GM23338 (cell line): Measurements from ENCODE around the gene PXMP2. TPM values are rescaled to one million over a fixed set of nuclear protein-coding genes. Genes with fewer than 3 reads are reported as not detected.
A peak's percentile ranks its signal among the peaks of the same experiment; 100 is the strongest.

ENCODE experiments used
- ATAC-seq: fragments of 200-7000 bp; cut with Tn5 transposase; 3 replicates; pipeline ENCODE4 v1.9.1; 2020
- DNase-seq: peaks from one replicate; pipeline ENCODE4 v3.0.0-alpha.2; 2015; ENCODE audit warnings: low spot score
- H2AFZ ChIP-seq: fragments of 200-600 bp; sonication (generic); 2 replicates; pipeline ENCODE4 v1.8.0; 2016; ENCODE audit warnings: antibody characterized with exemption, mild to moderate bottlenecking, moderate library complexity
- H3F3A ChIP-seq: fragments of 200-600 bp; sonication (generic); replicated peaks from 2 replicates; pipeline ENCODE4 v1.8.0; 2017; ENCODE audit warnings: antibody characterized with exemption, mixed run types, low read depth
- H3K27ac ChIP-seq: fragments of 200-600 bp; sonication (generic); 2 replicates; pipeline ENCODE4 v1.6.1; 2016; ENCODE audit warnings: low read depth
- H3K27me3 ChIP-seq: fragments of 200-600 bp; sonication (generic); 2 replicates; pipeline ENCODE4 v1.8.0; 2016; ENCODE audit warnings: mild to moderate bottlenecking, mixed run types, moderate library complexity; ENCODE audit not compliant: insufficient read depth
- H3K36me3 ChIP-seq: fragments of 200-600 bp; sonication (generic); 2 replicates; pipeline ENCODE4 v1.8.0; 2016; ENCODE audit warnings: mild to moderate bottlenecking; ENCODE audit not compliant: insufficient read depth
- H3K4me1 ChIP-seq: fragments of 200-600 bp; sonication (generic); 2 replicates; pipeline ENCODE4 v1.8.0; 2016; ENCODE audit warnings: mild to moderate bottlenecking, moderate library complexity; ENCODE audit not compliant: insufficient read depth
- H3K4me2 ChIP-seq: fragments of 200-600 bp; sonication (generic); 2 replicates; pipeline ENCODE4 v1.7.1; 2017; ENCODE audit warnings: mixed run types
- H3K4me3 ChIP-seq: fragments of 200-600 bp; sonication (generic); 2 replicates; pipeline ENCODE4 v1.6.1; 2016; ENCODE audit warnings: mixed run types
- H3K79me2 ChIP-seq: fragments of 200-600 bp; sonication (generic); replicated peaks from 2 replicates; pipeline ENCODE4 v1.8.0; 2017; ENCODE audit warnings: mild to moderate bottlenecking; ENCODE audit not compliant: insufficient read depth
- H3K9me2 ChIP-seq: fragments of 200-600 bp; sonication (generic); 2 replicates; pipeline ENCODE4 v1.8.0; 2017; ENCODE audit not compliant: insufficient read depth
- H4K20me1 ChIP-seq: fragments of 200-600 bp; sonication (generic); replicated peaks from 2 replicates; pipeline ENCODE4 v1.8.0; 2017; ENCODE audit warnings: mild to moderate bottlenecking; ENCODE audit not compliant: insufficient read depth
- H3K27ac Mint-ChIP-seq: 2 replicates; pipeline ENCODE4 v1.8.0; 2020; ENCODE audit warnings: inconsistent platforms, mild to moderate bottlenecking, moderate library complexity, mixed read lengths
- H3K27me3 Mint-ChIP-seq: 3 replicates; pipeline ENCODE4 v1.8.0; 2022; ENCODE audit warnings: low read depth, mild to moderate bottlenecking, moderate library complexity, mixed read lengths, inconsistent platforms; ENCODE audit not compliant: insufficient read depth, poor library complexity
- H3K36me3 Mint-ChIP-seq: 3 replicates; pipeline ENCODE4 v1.8.0; 2021; ENCODE audit warnings: low read depth, mild to moderate bottlenecking, inconsistent platforms, moderate library complexity, mixed read lengths
- H3K4me1 Mint-ChIP-seq: 3 replicates; pipeline ENCODE4 v1.8.0; 2020; ENCODE audit warnings: mild to moderate bottlenecking, inconsistent platforms, mixed read lengths
- H3K4me3 Mint-ChIP-seq: 3 replicates; pipeline ENCODE4 v1.8.0; 2021; ENCODE audit warnings: moderate library complexity, mild to moderate bottlenecking, inconsistent platforms, mixed read lengths
- H3K9me3 Mint-ChIP-seq: 3 replicates; pipeline ENCODE4 v1.8.0; 2020; ENCODE audit warnings: moderate library complexity, mild to moderate bottlenecking, inconsistent platforms, mixed read lengths
- CREB1 ChIP-seq: fragments of 250-450 bp; sonication (Bioruptor Pico); IDR thresholded peaks from 2 replicates; pipeline ENCODE4 v1.5.0; 2020; ENCODE audit warnings: low read depth, mild to moderate bottlenecking, moderate library complexity
- ETS1 ChIP-seq: IDR thresholded peaks from 2 replicates; pipeline ENCODE4 v1.6.1; 2016; ENCODE audit warnings: antibody characterized with exemption
- EZH2 ChIP-seq: fragments of 200-600 bp; sonication (generic); IDR thresholded peaks from one replicate; pipeline ENCODE4 v1.8.0; 2017; ENCODE audit warnings: antibody characterized with exemption, mild to moderate bottlenecking, low read depth; ENCODE audit not compliant: unreplicated experiment
- EZH2phosphoT487 ChIP-seq: fragments of 200-600 bp; sonication (generic); IDR thresholded peaks from one replicate; pipeline ENCODE4 v1.8.1; 2018; ENCODE audit warnings: antibody characterized with exemption; ENCODE audit not compliant: unreplicated experiment
- JUNB ChIP-seq: IDR thresholded peaks from one replicate; pipeline ENCODE4 v1.6.1; 2016; ENCODE audit warnings: antibody characterized with exemption; ENCODE audit not compliant: unreplicated experiment
- NANOG ChIP-seq: IDR thresholded peaks from 2 replicates; pipeline ENCODE4 v1.6.1; 2016; ENCODE audit warnings: antibody characterized with exemption, borderline replicate concordance
- POLR2AphosphoS5 ChIP-seq: IDR thresholded peaks from 2 replicates; pipeline ENCODE4 v1.6.1; 2016; ENCODE audit warnings: antibody characterized with exemption, low read depth
- REST ChIP-seq: IDR thresholded peaks from one replicate; pipeline ENCODE4 v1.6.1; 2018; ENCODE audit warnings: antibody characterized with exemption; ENCODE audit not compliant: unreplicated experiment
- STAT1 ChIP-seq: IDR thresholded peaks from one replicate; pipeline ENCODE4 v1.6.1; 2016; ENCODE audit warnings: antibody characterized with exemption; ENCODE audit not compliant: unreplicated experiment
- ZNF114 ChIP-seq: fragments of 250-450 bp; sonication (Bioruptor Pico); IDR thresholded peaks from 2 replicates; pipeline ENCODE4 v1.5.0; 2020; ENCODE audit warnings: mild to moderate bottlenecking, moderate library complexity
- ZNF331 ChIP-seq: fragments of 250-450 bp; sonication (Bioruptor Pico); IDR thresholded peaks from 2 replicates; pipeline ENCODE4 v1.5.0; 2020; ENCODE audit warnings: low read depth, mild to moderate bottlenecking, moderate library complexity
- polyA plus RNA-seq: library from polyadenylated mRNA; unstranded; fragments of >200 nt; fragmentation: Nextera tagmentation; extraction: Ambion mirVana; gene quantifications from 2 replicates; pipeline ENCODE4 v1.2.1, GENCODE V29; 2016
- total RNA-seq: library from RNA; depleted of rRNA; stranded (reverse); fragments of >200 nt; shearing (Covaris generic); gene quantifications from 2 replicates; pipeline ENCODE4 v1.2.3, GENCODE V29; 2014
- TF ChIP-seq, protein P1 (sequence below), 2 experiments: fragments of 200-600 bp in 1 of 2; sonication (generic) in 1 of 2; conservative IDR thresholded peaks; 2 replicates each; pipeline versions ENCODE4 v1.5.1 to v1.6.1; 2016 to 2017; ENCODE audit warnings: antibody characterized with exemption in 2 of 2, low read depth in 2 of 2, mild to moderate bottlenecking in 2 of 2, moderate library complexity in 1 of 2
- TF ChIP-seq, protein P2 (sequence below): fragments of 250-450 bp; sonication (Bioruptor Pico); IDR thresholded peaks from 2 replicates; pipeline ENCODE4 v1.5.0; 2020; ENCODE audit warnings: mild to moderate bottlenecking, moderate library complexity

Gene PXMP2
- total and polyA plus RNA-seq, 2 experiments from 2014 or later = 17.3 to 19.7 TPM

DNA sequence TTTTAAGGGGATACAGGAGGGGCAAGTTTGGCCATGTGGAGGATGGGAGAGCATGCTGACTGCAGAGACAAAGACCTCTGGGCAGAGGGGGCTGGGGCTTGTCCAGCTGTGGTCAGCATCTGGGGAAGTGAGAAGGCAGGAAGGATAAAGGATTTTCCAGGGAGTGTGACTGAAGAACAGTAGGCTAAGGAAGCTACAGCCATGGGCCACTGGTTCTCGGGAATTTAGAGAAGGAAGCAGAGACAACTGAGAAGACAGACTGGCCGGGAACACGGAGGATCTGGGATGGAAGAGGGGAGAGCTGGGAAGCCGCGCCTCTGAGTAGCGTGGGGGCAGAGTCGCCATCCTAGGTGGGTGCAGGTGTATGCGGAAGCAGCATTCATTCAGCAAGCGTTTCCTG is 16.3 kb downstream of the PXMP2 start:
- ATAC-seq (no peak), DNase-seq (no peak)
- peaks cover 14% of the 10 kb centered on the region for H3K27me3 Mint-ChIP-seq
- H2AFZ ChIP-seq = no peak overlapping the region
- H3K4me1 ChIP-seq = no peaks in the 10 kb centered on the region
- H3K27me3 ChIP-seq = no peaks in the 10 kb centered on the region
- H4K20me1 ChIP-seq = no peaks in the 10 kb centered on the region; the same call in none of the 2 replicates
- no peak overlapping the region for H3K4me3 ChIP-seq
- peaks cover 38% of the 10 kb centered on the region for H3K36me3 Mint-ChIP-seq
- no peaks in the 10 kb centered on the region for H3K36me3 ChIP-seq
- peaks cover 13% of the 10 kb centered on the region for H3K4me1 Mint-ChIP-seq
- H3K27ac ChIP-seq = peak overlapping the region; percentile 50; the same call in 1 of the 2 replicates
- H3K79me2 ChIP-seq = no peaks in the 10 kb centered on the region
- peaks cover 8% of the 10 kb centered on the region; the same call in 1 of the 2 replicates for H3F3A ChIP-seq
- H3K9me2 ChIP-seq = no peaks in the 10 kb centered on the region
- no peak for TF ChIP-seq POLR2AphosphoS5
- TF ChIP-seq ETS1 = no peak
- TF ChIP-seq STAT1 = no peak
- no peak for TF ChIP-seq ZNF114 (CRISPR knock-in tag)
- no peak for TF ChIP-seq ZNF331 (CRISPR knock-in tag)
- no peak for TF ChIP-seq CREB1 (CRISPR knock-in tag)
- TF ChIP-seq, protein P1, sequence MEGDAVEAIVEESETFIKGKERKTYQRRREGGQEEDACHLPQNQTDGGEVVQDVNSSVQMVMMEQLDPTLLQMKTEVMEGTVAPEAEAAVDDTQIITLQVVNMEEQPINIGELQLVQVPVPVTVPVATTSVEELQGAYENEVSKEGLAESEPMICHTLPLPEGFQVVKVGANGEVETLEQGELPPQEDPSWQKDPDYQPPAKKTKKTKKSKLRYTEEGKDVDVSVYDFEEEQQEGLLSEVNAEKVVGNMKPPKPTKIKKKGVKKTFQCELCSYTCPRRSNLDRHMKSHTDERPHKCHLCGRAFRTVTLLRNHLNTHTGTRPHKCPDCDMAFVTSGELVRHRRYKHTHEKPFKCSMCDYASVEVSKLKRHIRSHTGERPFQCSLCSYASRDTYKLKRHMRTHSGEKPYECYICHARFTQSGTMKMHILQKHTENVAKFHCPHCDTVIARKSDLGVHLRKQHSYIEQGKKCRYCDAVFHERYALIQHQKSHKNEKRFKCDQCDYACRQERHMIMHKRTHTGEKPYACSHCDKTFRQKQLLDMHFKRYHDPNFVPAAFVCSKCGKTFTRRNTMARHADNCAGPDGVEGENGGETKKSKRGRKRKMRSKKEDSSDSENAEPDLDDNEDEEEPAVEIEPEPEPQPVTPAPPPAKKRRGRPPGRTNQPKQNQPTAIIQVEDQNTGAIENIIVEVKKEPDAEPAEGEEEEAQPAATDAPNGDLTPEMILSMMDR (conservative IDR thresholded peaks at IDR 0.05; ENCODE audit: low read depth in 2 of 2) = no peak
- TF ChIP-seq NANOG = no peak
- no peak for TF ChIP-seq EZH2
- TF ChIP-seq REST = no peak
- no peak for TF ChIP-seq EZH2phosphoT487
- TF ChIP-seq, protein P2, sequence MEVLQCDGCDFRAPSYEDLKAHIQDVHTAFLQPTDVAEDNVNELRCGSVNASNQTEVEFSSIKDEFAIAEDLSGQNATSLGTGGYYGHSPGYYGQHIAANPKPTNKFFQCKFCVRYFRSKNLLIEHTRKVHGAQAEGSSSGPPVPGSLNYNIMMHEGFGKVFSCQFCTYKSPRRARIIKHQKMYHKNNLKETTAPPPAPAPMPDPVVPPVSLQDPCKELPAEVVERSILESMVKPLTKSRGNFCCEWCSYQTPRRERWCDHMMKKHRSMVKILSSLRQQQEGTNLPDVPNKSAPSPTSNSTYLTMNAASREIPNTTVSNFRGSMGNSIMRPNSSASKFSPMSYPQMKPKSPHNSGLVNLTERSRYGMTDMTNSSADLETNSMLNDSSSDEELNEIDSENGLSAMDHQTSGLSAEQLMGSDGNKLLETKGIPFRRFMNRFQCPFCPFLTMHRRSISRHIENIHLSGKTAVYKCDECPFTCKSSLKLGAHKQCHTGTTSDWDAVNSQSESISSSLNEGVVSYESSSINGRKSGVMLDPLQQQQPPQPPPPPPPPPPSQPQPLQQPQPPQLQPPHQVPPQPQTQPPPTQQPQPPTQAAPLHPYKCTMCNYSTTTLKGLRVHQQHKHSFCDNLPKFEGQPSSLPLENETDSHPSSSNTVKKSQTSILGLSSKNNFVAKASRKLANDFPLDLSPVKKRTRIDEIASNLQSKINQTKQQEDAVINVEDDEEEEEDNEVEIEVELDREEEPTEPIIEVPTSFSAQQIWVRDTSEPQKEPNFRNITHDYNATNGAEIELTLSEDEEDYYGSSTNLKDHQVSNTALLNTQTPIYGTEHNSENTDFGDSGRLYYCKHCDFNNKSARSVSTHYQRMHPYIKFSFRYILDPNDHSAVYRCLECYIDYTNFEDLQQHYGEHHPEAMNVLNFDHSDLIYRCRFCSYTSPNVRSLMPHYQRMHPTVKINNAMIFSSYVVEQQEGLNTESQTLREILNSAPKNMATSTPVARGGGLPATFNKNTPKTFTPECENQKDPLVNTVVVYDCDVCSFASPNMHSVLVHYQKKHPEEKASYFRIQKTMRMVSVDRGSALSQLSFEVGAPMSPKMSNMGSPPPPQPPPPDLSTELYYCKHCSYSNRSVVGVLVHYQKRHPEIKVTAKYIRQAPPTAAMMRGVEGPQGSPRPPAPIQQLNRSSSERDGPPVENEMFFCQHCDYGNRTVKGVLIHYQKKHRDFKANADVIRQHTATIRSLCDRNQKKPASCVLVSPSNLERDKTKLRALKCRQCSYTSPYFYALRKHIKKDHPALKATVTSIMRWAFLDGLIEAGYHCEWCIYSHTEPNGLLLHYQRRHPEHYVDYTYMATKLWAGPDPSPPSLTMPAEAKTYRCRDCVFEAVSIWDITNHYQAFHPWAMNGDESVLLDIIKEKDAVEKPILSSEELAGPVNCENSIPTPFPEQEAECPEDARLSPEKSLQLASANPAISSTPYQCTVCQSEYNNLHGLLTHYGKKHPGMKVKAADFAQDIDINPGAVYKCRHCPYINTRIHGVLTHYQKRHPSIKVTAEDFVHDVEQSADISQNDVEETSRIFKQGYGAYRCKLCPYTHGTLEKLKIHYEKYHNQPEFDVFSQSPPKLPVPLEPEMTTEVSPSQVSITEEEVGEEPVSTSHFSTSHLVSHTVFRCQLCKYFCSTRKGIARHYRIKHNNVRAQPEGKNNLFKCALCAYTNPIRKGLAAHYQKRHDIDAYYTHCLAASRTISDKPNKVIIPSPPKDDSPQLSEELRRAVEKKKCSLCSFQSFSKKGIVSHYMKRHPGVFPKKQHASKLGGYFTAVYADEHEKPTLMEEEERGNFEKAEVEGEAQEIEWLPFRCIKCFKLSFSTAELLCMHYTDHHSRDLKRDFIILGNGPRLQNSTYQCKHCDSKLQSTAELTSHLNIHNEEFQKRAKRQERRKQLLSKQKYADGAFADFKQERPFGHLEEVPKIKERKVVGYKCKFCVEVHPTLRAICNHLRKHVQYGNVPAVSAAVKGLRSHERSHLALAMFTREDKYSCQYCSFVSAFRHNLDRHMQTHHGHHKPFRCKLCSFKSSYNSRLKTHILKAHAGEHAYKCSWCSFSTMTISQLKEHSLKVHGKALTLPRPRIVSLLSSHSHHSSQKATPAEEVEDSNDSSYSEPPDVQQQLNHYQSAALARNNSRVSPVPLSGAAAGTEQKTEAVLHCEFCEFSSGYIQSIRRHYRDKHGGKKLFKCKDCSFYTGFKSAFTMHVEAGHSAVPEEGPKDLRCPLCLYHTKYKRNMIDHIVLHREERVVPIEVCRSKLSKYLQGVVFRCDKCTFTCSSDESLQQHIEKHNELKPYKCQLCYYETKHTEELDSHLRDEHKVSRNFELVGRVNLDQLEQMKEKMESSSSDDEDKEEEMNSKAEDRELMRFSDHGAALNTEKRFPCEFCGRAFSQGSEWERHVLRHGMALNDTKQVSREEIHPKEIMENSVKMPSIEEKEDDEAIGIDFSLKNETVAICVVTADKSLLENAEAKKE (CRISPR knock-in tag) = no peak
- TF ChIP-seq JUNB = no peak
- H3K9me3 Mint-ChIP-seq = peaks cover 7% of the 10 kb centered on the region; the same call in 2 of the 3 replicates
- no peak overlapping the region for H3K4me3 Mint-ChIP-seq
- no peak overlapping the region for H3K4me2 ChIP-seq
- peak overlapping the region; percentile 90 for H3K27ac Mint-ChIP-seq
